ENCODE data around the gene SLC38A10. TPM values are rescaled to one million over a fixed set of nuclear protein-coding genes. Genes with fewer than 3 reads are reported as not detected.
A peak's percentile ranks its signal among the peaks of the same experiment; 100 is the strongest.

Gene SLC38A10
- total and polyA plus RNA-seq, 4 donors = 22.3 to 118 (median 70.8) TPM

DNA sequence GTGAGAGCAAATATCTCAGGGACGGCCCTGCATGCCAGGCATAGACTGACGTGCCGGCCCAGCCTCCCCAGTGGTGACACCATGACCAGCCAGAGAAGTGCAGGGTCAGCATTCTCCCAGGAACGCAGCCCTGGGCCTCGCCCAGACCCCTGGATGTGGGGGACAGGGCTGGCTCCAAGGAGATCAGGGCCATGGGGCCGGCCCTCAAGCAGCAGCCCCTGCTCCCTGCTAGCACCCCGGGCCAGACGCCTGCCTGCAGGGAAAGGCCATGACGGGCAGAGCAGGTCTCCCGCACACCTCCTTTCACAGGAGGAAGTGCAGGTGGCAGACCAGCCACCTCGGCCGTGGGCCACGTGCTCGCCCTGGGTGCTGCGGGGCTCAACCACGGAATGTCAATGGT, 46.5 kb downstream of the SLC38A10 start:
- intact Hi-C loops (cut with DNase I) = no loop called here
- Histone ChIP-seq H3K4me1 (ENCODE audit: control insufficient read depth in 1 of 2, insufficient read depth in 2 of 2, low read length in 2 of 2) (no peaks in the 10 kb centered on the region), H3K4me3 (ENCODE audit: low read length in 2 of 2) (no peak overlapping the region), H3K36me3 (ENCODE audit: control insufficient read depth in 1 of 2, insufficient read depth in 2 of 2, low read length in 1 of 2) (no peaks in the 10 kb centered on the region), H3K27me3 (ENCODE audit: control insufficient read depth in 1 of 2, insufficient read depth in 2 of 2, low read length in 1 of 2) (no peaks in the 10 kb centered on the region), H3K9me3 (ENCODE audit: control insufficient read depth, low read length) (no peaks in the 10 kb centered on the region), H3K27ac (ENCODE audit: low read depth in 1 of 2, low read length in 2 of 2) (no peak overlapping the region)
- DNase-seq = peak in 1 of 2 donors; percentile 42
- WGBS, 2 donors = 84 to 85% methylated on average over 16 of the region's 16 CpGs
- no peak for ATAC-seq (ENCODE audit: low FRiP score)

DNA sequence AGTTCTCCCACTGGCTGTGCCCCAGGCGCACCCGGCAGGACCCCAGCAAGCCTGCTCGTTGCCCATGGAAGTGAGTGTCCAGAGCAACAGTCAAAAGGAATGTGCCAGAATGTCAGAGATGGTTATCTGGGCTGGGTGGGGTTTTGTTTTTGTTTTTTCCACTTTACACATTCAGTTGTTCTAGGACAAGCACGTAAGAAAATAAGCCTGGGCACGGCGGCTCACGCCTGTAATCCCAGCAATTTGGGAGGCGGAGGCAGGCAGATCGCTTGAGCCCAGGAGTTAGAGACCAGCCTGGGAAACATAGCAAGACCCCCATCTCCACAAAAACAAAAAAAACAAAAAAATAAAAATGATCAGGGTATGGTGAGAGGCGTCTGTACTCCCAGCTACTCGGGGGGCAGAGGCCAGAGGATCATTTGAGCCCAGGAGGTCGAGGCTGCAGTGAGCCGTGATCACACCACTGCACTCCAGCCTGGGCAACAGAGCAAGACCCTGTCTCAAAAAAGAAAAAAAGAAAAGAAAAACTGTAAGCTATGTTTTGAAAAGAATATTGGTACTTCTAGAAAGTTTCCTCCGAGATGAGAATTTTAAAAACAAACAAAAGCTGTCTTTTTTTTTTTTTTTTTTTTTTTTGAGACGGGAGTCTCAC, 47.6 kb downstream of the SLC38A10 start:
- 88 to 89% methylated on average over 14 to 15 of the region's 15 CpGs for WGBS, 2 donors
- no peak overlapping the region for H3K27ac ChIP-seq (ENCODE audit: low read depth in 1 of 2, low read length in 2 of 2)
- DNase-seq (no peak), ATAC-seq (ENCODE audit: low FRiP score) (no peak)
- H3K4me1 ChIP-seq (ENCODE audit: control insufficient read depth in 1 of 2, insufficient read depth in 2 of 2, low read length in 2 of 2) = no peaks in the 10 kb centered on the region
- H3K36me3 ChIP-seq (ENCODE audit: control insufficient read depth in 1 of 2, insufficient read depth in 2 of 2, low read length in 1 of 2) = no peaks in the 10 kb centered on the region
- intact Hi-C loops (cut with DNase I) = no loop called here
- H3K27me3 ChIP-seq (ENCODE audit: control insufficient read depth in 1 of 2, insufficient read depth in 2 of 2, low read length in 1 of 2) = no peaks in the 10 kb centered on the region
- no peaks in the 10 kb centered on the region for H3K9me3 ChIP-seq (ENCODE audit: control insufficient read depth, low read length)
- H3K4me3 ChIP-seq (ENCODE audit: low read length in 2 of 2) = no peak overlapping the region

DNA sequence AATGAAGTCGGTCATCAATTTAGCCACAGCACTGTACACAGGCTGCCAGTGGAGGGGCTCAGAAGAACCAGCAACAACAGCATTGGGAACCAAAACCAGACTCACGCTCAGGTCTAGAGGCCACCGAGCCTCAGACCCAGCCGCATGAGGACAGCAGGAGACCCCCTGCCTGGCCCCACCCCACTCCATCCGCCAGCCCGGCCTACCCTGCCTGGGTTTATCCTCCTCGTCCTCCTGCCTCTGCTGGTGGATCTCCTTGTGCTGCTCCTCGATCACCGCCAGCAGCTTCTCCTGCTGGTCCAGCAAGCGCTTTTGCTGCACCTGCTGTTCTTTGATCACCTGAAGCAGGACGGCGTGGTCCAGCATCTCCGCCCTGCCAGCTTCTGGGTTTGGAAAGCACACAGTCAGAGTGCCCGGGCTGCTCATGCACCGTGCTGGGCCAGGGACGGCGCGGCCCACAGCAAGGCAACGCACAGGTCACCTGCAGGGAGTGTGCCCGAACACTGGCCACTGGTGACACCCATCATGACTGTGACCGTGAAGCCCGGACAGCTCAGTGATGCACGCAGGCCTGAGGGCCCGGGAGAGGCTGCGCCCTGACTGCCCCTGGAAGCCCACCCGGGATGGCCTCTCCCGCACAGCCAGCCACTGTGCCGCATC, 48.3 kb downstream of the SLC38A10 start:
- Histone ChIP-seq H3K4me3 (ENCODE audit: low read length in 2 of 2) (no peak overlapping the region), H3K27me3 (ENCODE audit: control insufficient read depth in 1 of 2, insufficient read depth in 2 of 2, low read length in 1 of 2) (no peaks in the 10 kb centered on the region), H3K36me3 (ENCODE audit: control insufficient read depth in 1 of 2, insufficient read depth in 2 of 2, low read length in 1 of 2) (no peaks in the 10 kb centered on the region), H3K9me3 (ENCODE audit: control insufficient read depth, low read length) (no peaks in the 10 kb centered on the region), H3K4me1 (ENCODE audit: control insufficient read depth in 1 of 2, insufficient read depth in 2 of 2, low read length in 2 of 2) (no peaks in the 10 kb centered on the region), H3K27ac (ENCODE audit: low read depth in 1 of 2, low read length in 2 of 2) (no peak overlapping the region)
- peak in 1 of 2 donors; percentile 47 for DNase-seq
- 93% methylated on average over 28 of the region's 28 CpGs for WGBS, 2 donors
- intact Hi-C loops (cut with DNase I) = no loop called here
- ATAC-seq (ENCODE audit: low FRiP score) = no peak

DNA sequence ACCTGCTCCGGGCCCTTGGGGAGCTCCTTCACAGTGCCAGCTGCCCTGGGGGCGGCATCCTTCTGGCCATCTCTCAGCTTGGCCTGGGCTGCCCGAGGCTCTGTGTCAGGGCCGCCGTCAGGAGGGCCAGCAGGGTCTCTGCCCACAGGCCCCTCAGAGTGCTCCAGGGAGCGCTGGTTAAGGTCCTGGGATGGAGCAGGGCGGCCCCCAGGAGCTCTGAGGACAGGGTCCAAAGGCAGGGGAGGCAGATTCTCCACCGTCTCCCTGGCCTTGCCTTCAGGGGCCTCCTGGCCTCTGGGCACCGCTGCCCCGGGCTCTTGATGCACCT, 48.8 kb downstream of the SLC38A10 start:
- peak; percentile 4 for ATAC-seq (ENCODE audit: low FRiP score)
- intact Hi-C loops (cut with DNase I) = no loop called here
- no peak overlapping the region for H3K27ac ChIP-seq (ENCODE audit: low read depth in 1 of 2, low read length in 2 of 2)
- H3K27me3 ChIP-seq (ENCODE audit: control insufficient read depth in 1 of 2, insufficient read depth in 2 of 2, low read length in 1 of 2) = no peaks in the 10 kb centered on the region
- no peak overlapping the region for H3K4me3 ChIP-seq (ENCODE audit: low read length in 2 of 2)
- no peaks in the 10 kb centered on the region for H3K4me1 ChIP-seq (ENCODE audit: control insufficient read depth in 1 of 2, insufficient read depth in 2 of 2, low read length in 2 of 2)
- WGBS, 2 donors = 85 to 86% methylated on average over 10 of the region's 10 CpGs
- DNase-seq = peak in 1 of 2 donors; percentile 38
- no peaks in the 10 kb centered on the region for H3K9me3 ChIP-seq (ENCODE audit: control insufficient read depth, low read length)
- no peaks in the 10 kb centered on the region for H3K36me3 ChIP-seq (ENCODE audit: control insufficient read depth in 1 of 2, insufficient read depth in 2 of 2, low read length in 1 of 2)

DNA sequence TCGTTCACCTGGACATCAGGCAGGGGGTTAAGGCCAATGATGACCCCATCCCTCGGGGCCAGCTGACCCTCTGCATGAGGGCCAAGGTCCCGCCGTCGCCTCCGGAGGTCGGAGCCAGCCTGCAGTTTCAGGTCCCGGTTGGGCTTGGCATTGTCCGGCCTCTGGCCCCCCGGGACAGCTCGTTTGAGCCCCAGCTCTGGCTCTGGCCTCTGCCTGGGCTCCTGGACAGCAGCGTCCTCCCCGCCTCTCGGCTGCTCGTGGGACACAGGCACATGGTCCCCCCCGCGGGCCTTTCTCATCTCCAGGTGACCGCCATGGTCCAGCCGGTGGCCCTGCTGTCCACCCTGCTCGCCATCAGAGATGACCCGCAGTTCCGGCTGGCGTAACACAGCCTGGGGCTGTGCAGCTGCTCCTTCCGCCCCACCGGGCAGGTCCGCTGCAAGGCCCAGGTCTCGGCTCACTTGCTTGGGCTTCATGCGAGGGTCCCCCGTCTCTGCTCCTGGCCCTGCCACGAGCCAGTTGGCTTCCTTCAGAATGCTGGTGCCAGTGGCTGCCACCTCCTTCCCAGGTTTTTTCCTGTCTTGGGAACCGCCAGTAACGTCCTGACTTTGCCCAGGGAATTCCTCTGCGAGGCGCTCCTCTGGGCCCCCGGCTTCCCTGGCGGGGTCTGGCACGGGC, 49.3 kb downstream of the SLC38A10 start:
- Histone ChIP-seq H3K4me1 (ENCODE audit: control insufficient read depth in 1 of 2, insufficient read depth in 2 of 2, low read length in 2 of 2) (no peaks in the 10 kb centered on the region), H3K9me3 (ENCODE audit: control insufficient read depth, low read length) (no peaks in the 10 kb centered on the region), H3K27ac (ENCODE audit: low read depth in 1 of 2, low read length in 2 of 2) (no peak overlapping the region), H3K27me3 (ENCODE audit: control insufficient read depth in 1 of 2, insufficient read depth in 2 of 2, low read length in 1 of 2) (no peaks in the 10 kb centered on the region), H3K4me3 (ENCODE audit: low read length in 2 of 2) (no peak overlapping the region), H3K36me3 (ENCODE audit: control insufficient read depth in 1 of 2, insufficient read depth in 2 of 2, low read length in 1 of 2) (no peaks in the 10 kb centered on the region)
- ATAC-seq (ENCODE audit: low FRiP score) (no peak), DNase-seq (peak in 1 of 2 donors; percentile 40)
- intact Hi-C loops (cut with DNase I) = no loop called here
- WGBS, 2 donors = 70 to 74% methylated on average over 37 of the region's 37 CpGs

DNA sequence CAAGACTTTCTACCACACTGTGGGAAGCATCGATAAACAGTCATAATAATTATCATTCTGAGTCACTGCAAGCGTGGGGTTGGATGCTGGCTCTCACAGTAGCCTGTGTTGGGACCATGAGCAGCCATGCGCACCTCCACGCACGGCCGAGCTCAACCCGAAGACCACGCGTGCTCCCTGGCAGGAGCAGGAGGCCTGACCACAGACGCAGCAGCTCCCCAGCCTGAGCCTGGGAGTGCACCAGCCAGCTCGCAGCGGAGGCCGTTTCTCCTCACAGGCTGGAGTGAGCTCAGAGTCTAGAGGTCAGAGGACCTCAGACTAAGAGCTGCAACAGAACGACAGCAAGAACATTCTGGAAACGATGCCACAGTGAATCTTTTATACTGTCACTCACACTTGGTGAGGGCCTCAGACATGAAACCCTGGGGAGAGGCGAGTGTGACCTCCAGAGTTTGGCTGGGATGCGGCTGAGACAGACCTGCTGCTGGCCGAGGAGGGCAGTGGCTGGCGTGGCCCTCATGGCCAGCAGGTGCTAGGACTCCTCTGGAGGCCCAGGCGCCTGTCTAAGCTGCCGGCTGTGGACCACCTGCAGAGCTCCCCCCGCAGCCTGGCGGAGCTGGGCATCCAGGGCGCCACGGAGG, 50.0 kb downstream of the SLC38A10 start:
- Histone ChIP-seq H3K27me3 (ENCODE audit: control insufficient read depth in 1 of 2, insufficient read depth in 2 of 2, low read length in 1 of 2) (no peaks in the 10 kb centered on the region), H3K4me1 (ENCODE audit: control insufficient read depth in 1 of 2, insufficient read depth in 2 of 2, low read length in 2 of 2) (no peaks in the 10 kb centered on the region), H3K4me3 (ENCODE audit: low read length in 2 of 2) (no peak overlapping the region), H3K36me3 (ENCODE audit: control insufficient read depth in 1 of 2, insufficient read depth in 2 of 2, low read length in 1 of 2) (no peaks in the 10 kb centered on the region), H3K9me3 (ENCODE audit: control insufficient read depth, low read length) (no peaks in the 10 kb centered on the region), H3K27ac (ENCODE audit: low read depth in 1 of 2, low read length in 2 of 2) (no peak overlapping the region)
- DNase-seq (peak in 1 of 2 donors; percentile 42), ATAC-seq (ENCODE audit: low FRiP score) (no peak)
- intact Hi-C loops (cut with DNase I) = no loop called here
- 86 to 89% methylated on average over 25 of the region's 25 CpGs for WGBS, 2 donors

DNA sequence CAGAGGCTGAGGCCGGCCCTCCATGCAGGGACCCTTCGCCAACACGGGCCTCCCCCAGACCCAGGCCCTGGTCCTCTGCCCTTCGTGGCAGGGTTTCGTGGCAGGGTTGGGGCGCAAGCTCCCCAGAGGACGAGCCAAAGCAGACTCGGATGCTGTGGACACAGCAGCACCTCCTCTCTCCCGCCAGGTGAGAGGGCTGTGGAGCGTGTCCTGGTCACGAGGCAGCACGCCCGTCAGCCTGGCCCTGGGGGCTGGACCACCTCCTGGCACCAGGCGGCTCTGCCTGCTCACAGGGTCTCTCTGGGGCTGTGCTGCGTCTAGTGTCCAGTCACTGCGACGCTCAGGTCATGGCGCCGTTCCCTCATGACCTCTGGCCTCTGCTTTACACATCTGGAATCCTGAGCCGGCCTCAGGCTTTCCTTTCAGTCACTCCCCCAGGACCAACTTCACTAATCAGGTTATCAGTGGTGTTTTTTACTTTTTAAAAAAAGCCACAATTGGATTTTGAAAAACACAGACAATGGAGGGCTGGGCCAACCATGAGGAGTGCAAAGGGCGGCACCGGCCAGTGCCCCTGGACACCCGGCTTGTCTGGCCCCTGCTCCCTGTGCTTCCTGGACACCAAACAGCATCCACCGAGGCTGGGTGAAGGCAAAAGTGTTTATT, 50.6 kb downstream of the SLC38A10 start:
- DNase-seq (peak in 1 of 2 donors; percentile 35), ATAC-seq (ENCODE audit: low FRiP score) (no peak)
- H3K27me3 ChIP-seq (ENCODE audit: control insufficient read depth in 1 of 2, insufficient read depth in 2 of 2, low read length in 1 of 2) = no peaks in the 10 kb centered on the region
- no peak overlapping the region for H3K27ac ChIP-seq (ENCODE audit: low read depth in 1 of 2, low read length in 2 of 2)
- 78 to 79% methylated on average over 24 of the region's 24 CpGs for WGBS, 2 donors
- no peaks in the 10 kb centered on the region for H3K9me3 ChIP-seq (ENCODE audit: control insufficient read depth, low read length)
- H3K4me3 ChIP-seq (ENCODE audit: low read length in 2 of 2) = no peak overlapping the region
- H3K4me1 ChIP-seq (ENCODE audit: control insufficient read depth in 1 of 2, insufficient read depth in 2 of 2, low read length in 2 of 2) = no peaks in the 10 kb centered on the region
- no peaks in the 10 kb centered on the region for H3K36me3 ChIP-seq (ENCODE audit: control insufficient read depth in 1 of 2, insufficient read depth in 2 of 2, low read length in 1 of 2)
- intact Hi-C loops (cut with DNase I) = no loop called here

DNA sequence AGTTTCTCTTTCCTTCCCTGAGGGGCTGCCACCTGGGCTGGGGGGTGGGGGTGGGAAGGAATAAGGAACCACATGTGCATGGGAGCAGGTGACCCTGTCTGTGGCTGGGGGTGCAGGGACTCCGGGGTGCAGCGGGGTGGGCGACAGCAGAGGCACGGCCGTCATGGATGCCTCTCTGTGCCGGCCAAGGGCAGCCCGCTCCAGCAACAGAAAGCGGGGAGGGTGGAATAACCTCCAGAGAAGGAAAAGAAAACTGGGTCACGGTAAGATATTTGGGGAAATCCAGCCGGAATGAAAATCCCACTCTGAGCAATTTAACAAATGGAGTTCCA, 51.8 kb downstream of the SLC38A10 start:
- 73 to 78% methylated on average over 10 of the region's 10 CpGs for WGBS, 2 donors
- Histone ChIP-seq H3K27ac (ENCODE audit: low read depth in 1 of 2, low read length in 2 of 2) (no peak overlapping the region), H3K36me3 (ENCODE audit: control insufficient read depth in 1 of 2, insufficient read depth in 2 of 2, low read length in 1 of 2) (no peaks in the 10 kb centered on the region), H3K27me3 (ENCODE audit: control insufficient read depth in 1 of 2, insufficient read depth in 2 of 2, low read length in 1 of 2) (no peaks in the 10 kb centered on the region), H3K4me3 (ENCODE audit: low read length in 2 of 2) (no peak overlapping the region), H3K4me1 (ENCODE audit: control insufficient read depth in 1 of 2, insufficient read depth in 2 of 2, low read length in 2 of 2) (no peaks in the 10 kb centered on the region), H3K9me3 (ENCODE audit: control insufficient read depth, low read length) (no peaks in the 10 kb centered on the region)
- ATAC-seq (ENCODE audit: low FRiP score) = no peak
- intact Hi-C loops (cut with DNase I) = no loop called here
- DNase-seq = no peak
